Parietal lobe (tissue), 2 donors: Measurements from ENCODE around the gene SNURF. TPM values are rescaled to one million over a fixed set of nuclear protein-coding genes. Genes with fewer than 3 reads are reported as not detected.

Source experiments
- small RNA-seq: library from RNA; depleted of rRNA; stranded (forward); fragments of <200 nt; gene quantifications from one replicate; pipeline ENCODE3, GENCODE V24; 2014; ENCODE audit warnings: low replicate concordance
- total RNA-seq: library from RNA; depleted of rRNA; stranded (reverse); fragments of >200 nt; gene quantifications from one replicate; pipeline ENCODE4 v1.2.3, GENCODE V29; 2014

The SNURF gene, protein sequence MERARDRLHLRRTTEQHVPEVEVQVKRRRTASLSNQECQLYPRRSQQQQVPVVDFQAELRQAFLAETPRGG
- 95.5 TPM for total RNA-seq

DNA sequence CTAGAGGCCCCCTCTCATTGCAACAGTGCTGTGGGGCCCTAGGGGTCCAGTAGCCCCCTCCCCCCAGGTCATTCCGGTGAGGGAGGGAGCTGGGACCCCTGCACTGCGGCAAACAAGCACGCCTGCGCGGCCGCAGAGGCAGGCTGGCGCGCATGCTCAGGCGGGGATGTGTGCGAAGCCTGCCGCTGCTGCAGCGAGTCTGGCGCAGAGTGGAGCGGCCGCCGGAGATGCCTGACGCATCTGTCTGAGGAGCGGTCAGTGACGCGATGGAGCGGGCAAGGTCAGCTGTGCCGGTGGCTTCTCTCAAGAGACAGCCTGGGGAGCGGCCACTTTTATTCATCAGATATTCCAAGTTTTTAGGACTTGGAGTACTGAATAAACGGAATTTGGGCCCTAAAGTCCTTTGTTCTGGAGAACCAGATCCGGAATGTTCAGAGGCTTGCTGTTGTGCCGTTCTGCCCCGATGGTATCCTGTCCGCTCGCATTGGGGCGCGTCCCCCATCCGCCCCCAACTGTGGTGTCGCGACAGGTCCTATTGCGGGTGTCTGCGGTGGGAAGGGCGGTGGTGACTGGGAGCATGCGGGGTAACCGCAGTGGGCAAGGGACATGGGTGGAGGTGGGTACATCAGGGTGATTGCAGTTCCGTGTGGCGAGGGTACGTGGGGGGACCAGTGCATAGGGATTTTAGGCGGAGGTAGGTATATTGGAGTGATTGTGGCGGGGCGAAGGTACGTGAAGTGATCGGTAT lies at the start of gene SNURF, which contains the start of gene SNRPN:
Gene SNURF, plus strand, starts transcription at position 205 of the 748 bp plus-strand sequence. Its CDS starts 62 bp downstream, at position 267.
Gene SNRPN, plus strand, starts transcription at position 205 of the 748 bp plus-strand sequence. CDS start 19,467 bp downstream, outside the sequence.

Small RNA genes within 50 kb of the gene (small RNA-seq; reads per million reads assigned to genes)
- gene AC090602.1 (not detected), gene AC124312.4 (not detected), gene AC124312.5 (not detected)

Other genes with a start within 250 kb of the SNURF start
- 254 TPM for gene SNRPN, start within 50 bp of the SNURF start, total RNA-seq